K562 (cell line): Measurements from ENCODE around the gene CREB5. TPM values are rescaled to one million over a fixed set of nuclear protein-coding genes. Genes with fewer than 3 reads are reported as not detected.

Experiments
- ATAC-seq: fragments of 200-7000 bp; cut with Tn5 transposase; 3 replicates; pipeline ENCODE4 v1.9.1; 2020; ENCODE audit warnings: moderate library complexity
- BruUV-seq: library from RNA; stranded (reverse); fragments of 400-500 nt; replicated peaks from 2 replicates; lab custom pipeline; 2021; lab: Mats Ljungman, UMichigan
- CTCF ChIA-PET: fragments of 300-600 bp; formaldehyde crosslinking; extraction: SDS; loops from one replicate; lab custom pipeline; 2021; ENCODE audit warnings: low intra/inter-chr PET ratio; lab: Yijun Ruan, JAX
- POLR2A ChIA-PET: fragments of 300-600, 350-650 bp; sonication (Branson Sonifier 250); formaldehyde crosslinking; extraction: SDS; loops from one replicate; lab custom pipeline; 2021; ENCODE audit warnings: antibody characterized with exemption, inconsistent platforms; lab: Yijun Ruan, JAX
- DNase-seq, 4 experiments: peaks; one replicate each; pipeline versions ENCODE4 v3.0.0 to v3.0.0-alpha.2; 2011 to 2018; ENCODE audit warnings: low spot score in 3 of 4, mixed read lengths in 3 of 4; ENCODE audit errors: extremely low read depth in 1 of 4
- FAIRE-seq: peaks from 2 replicates; lab custom pipeline; 2011; peaks lifted over from hg19 to GRCh38; lab: Jason Lieb, UNC
- H2AFZ ChIP-seq: 2 replicates; pipeline ENCODE4 v1.6.0; 2011; ENCODE audit warnings: low read depth, low read length, control low read depth, inconsistent platforms
- H3K27ac ChIP-seq: fragments of 200-600 bp; 3 replicates; pipeline ENCODE4 v1.8.0; 2011; ENCODE audit warnings: low read depth, mild to moderate bottlenecking, control low read depth, inconsistent platforms, low read length, moderate library complexity, mixed read lengths; ENCODE audit errors: extremely low read depth
- H3K27me3 ChIP-seq, 2 experiments: fragments of 300-600 bp in 1 of 2; 2 replicates in 1 of 2; 3 replicates in 1 of 2; pipeline versions ENCODE4 v1.6.0 to v1.8.0; 2011; ENCODE audit warnings: inconsistent platforms in 2 of 2, low read length in 2 of 2, mild to moderate bottlenecking in 1 of 2, mixed read lengths in 1 of 2, moderate library complexity in 1 of 2; ENCODE audit not compliant: control insufficient read depth in 2 of 2, insufficient read depth in 2 of 2
- H3K36me3 ChIP-seq: fragments of 300-600 bp; 3 replicates; pipeline ENCODE4 v1.8.0; 2011; ENCODE audit warnings: mild to moderate bottlenecking, low read length, inconsistent platforms; ENCODE audit not compliant: control insufficient read depth, insufficient read depth
- H3K4me1 ChIP-seq, 2 experiments: fragments of 200-600 bp in 1 of 2; replicated peaks in 1 of 2; 2 replicates in 1 of 2; 3 replicates in 1 of 2; pipeline versions ENCODE4 v1.5.1 to v1.8.0; 2011; ENCODE audit warnings: inconsistent platforms in 2 of 2, low read length in 2 of 2, mild to moderate bottlenecking in 1 of 2, mixed read lengths in 1 of 2, moderate library complexity in 1 of 2; ENCODE audit not compliant: control insufficient read depth in 2 of 2, insufficient read depth in 2 of 2
- H3K4me2 ChIP-seq: 2 replicates; pipeline ENCODE4 v1.6.1; 2011; ENCODE audit warnings: low read length, control low read depth, inconsistent platforms, mixed read lengths; ENCODE audit not compliant: insufficient read depth
- H3K4me3 ChIP-seq: fragments of 200-600 bp; sonication (generic), shearing (Covaris generic); 2 replicates; pipeline ENCODE4 v1.5.1; 2016; ENCODE audit warnings: control low read depth, inconsistent platforms
- H3K79me2 ChIP-seq: fragments of 200-600 bp; 3 replicates; pipeline ENCODE4 v1.8.0; 2011; ENCODE audit warnings: low read length, inconsistent platforms; ENCODE audit not compliant: control insufficient read depth, insufficient read depth
- H3K9ac ChIP-seq, 2 experiments: 2 replicates each; pipeline versions ENCODE4 v1.6.0 to v1.6.1; 2011; ENCODE audit warnings: low read depth in 2 of 2, low read length in 2 of 2, control low read depth in 1 of 2, inconsistent platforms in 1 of 2, mild to moderate bottlenecking in 1 of 2, mixed read lengths in 1 of 2; ENCODE audit not compliant: insufficient read depth in 1 of 2
- H3K9me1 ChIP-seq: one replicate; pipeline ENCODE4 v1.6.0; 2011; ENCODE audit warnings: inconsistent platforms, mild to moderate bottlenecking, low read length, moderate library complexity; ENCODE audit not compliant: control insufficient read depth, insufficient read depth
- H3K9me3 ChIP-seq: replicated peaks from 2 replicates; pipeline ENCODE4 v1.5.1; 2011; ENCODE audit warnings: low read depth, low read length, inconsistent platforms; ENCODE audit not compliant: control insufficient read depth, insufficient read depth
- H4K20me1 ChIP-seq: replicated peaks from 2 replicates; pipeline ENCODE4 v1.6.1; 2011; ENCODE audit warnings: low read length, inconsistent platforms, mixed read lengths; ENCODE audit not compliant: control insufficient read depth, insufficient read depth
- HDGF ChIP-seq: fragments of 450-650 bp; IDR thresholded peaks from 2 replicates; pipeline ENCODE4 v1.6.1; 2016
- ZBTB40 ChIP-seq, 2 experiments: fragments of 450-650 bp in 1 of 2; sonication (generic) in 1 of 2; formaldehyde crosslinking in 1 of 2; IDR thresholded peaks; 2 replicates each; pipeline versions ENCODE4 v1.7.1 to v1.9.0; 2016 to 2022; ENCODE audit warnings: inconsistent platforms in 1 of 2, mild to moderate bottlenecking in 1 of 2, missing genetic modification reagents in 1 of 2
- WGBS: fragments of 100-300 bp; shearing (Covaris generic); methylation state at CpG from one replicate; pipeline ENCODE4 v1.1.6; 2016; ENCODE audit warnings: low coverage, mixed read lengths; ENCODE audit not compliant: insufficient coverage; ENCODE audit errors: missing lambda C conversion rate; 5-methylcytosine and 5-hydroxymethylcytosine counted together
- in situ Hi-C: fragments of 300-500 bp; cut with MboI; formaldehyde crosslinking; loops from 4 replicates; pipeline ENCODE4 v1.15.0; 2018; ENCODE audit warnings: inconsistent platforms, mixed read lengths
- intact Hi-C: fragments of 100-400 bp; cut with micrococcal nuclease; formaldehyde crosslinking; loops from 2 replicates; pipeline ENCODE4 v1.14.2; 2022
- polyA plus RNA-seq, 8 experiments: library from polyadenylated mRNA; depleted of rRNA in 4 of 8; stranded (reverse) in 5 of 8; unstranded in 3 of 8; fragments of >200 nt; fragmentation: Nextera tagmentation in 2 of 8; fragmentation: Illumina TruSeq in 1 of 8; extraction: Ambion mirVana in 2 of 8; extraction: Trizol in 1 of 8; gene quantifications; 2 replicates each; pipeline versions ENCODE4 v1.2.1 to v1.2.3, GENCODE V29; 2011 to 2014; ENCODE audit warnings: inconsistent platforms in 1 of 8, missing spikeins in 1 of 8
- total RNA-seq, 7 experiments: library from RNA; depleted of rRNA in 6 of 7; stranded (reverse); fragments of >200 nt in 6 of 7; fragmentation: Illumina TruSeq in 2 of 7; extraction: Trizol in 2 of 7; gene quantifications; 2 replicates each; pipeline versions ENCODE4 v1.2.1 to v1.2.3, GENCODE V29; 2011 to 2021; ENCODE audit warnings: low replicate concordance in 1 of 7

Gene CREB5
- total and polyA plus RNA-seq, 9 of the 15 experiments (the other 6 are each of a cell fraction or from before 2014, with no cell fraction given): 0.33 to 6.4 (median 1.8) TPM

GRCh38 chr7:28392289-28392688, 20.0 kb upstream of the CREB5 start:
- no peaks in the 10 kb centered on the region for H3K9me1 ChIP-seq
- 0% methylated on average over 2 of the region's 2 CpGs for WGBS
- no peak overlapping the region for H3K9ac ChIP-seq
- FAIRE-seq (no peak), DNase-seq (no peak), ATAC-seq (no peak)
- no peaks in the 10 kb centered on the region for H3K4me1 ChIP-seq
- POLR2A ChIA-PET: interaction anchor here (0.9 kb wide), 1 partner anchor 463 kb away, joined by 4 read pairs; no protein-coding TSS in a partner anchor
- CTCF ChIA-PET: no interaction called here
- H3K9me3 ChIP-seq: no peaks in the 10 kb centered on the region
- H3K4me2 ChIP-seq: no peak overlapping the region
- H3K4me3 ChIP-seq: no peak overlapping the region
- TF ChIP-seq HDGF: no peak
- peak; percentile 71 for TF ChIP-seq ZBTB40 (IDR thresholded peaks at IDR 0.05)
- no peak for TF ChIP-seq ZBTB40 (CRISPR knock-in tag; IDR thresholded peaks at IDR 0.05)
- no peaks in the 10 kb centered on the region for H3K27me3 ChIP-seq
- intact Hi-C loops (no loop called here), in situ Hi-C loops (loop anchor here (10.0 kb wide), 1 partner anchor 233 kb away; no protein-coding TSS in a partner anchor)
- no TSS peak for BruUV-seq
- H3K36me3 ChIP-seq: no peaks in the 10 kb centered on the region
- no peak overlapping the region for H3K27ac ChIP-seq
- H3K79me2 ChIP-seq: no peaks in the 10 kb centered on the region
- no peaks in the 10 kb centered on the region for H4K20me1 ChIP-seq
- no peak overlapping the region for H2AFZ ChIP-seq
